ENCODE results near the gene DUSP3.

Gene DUSP3

DNA sequence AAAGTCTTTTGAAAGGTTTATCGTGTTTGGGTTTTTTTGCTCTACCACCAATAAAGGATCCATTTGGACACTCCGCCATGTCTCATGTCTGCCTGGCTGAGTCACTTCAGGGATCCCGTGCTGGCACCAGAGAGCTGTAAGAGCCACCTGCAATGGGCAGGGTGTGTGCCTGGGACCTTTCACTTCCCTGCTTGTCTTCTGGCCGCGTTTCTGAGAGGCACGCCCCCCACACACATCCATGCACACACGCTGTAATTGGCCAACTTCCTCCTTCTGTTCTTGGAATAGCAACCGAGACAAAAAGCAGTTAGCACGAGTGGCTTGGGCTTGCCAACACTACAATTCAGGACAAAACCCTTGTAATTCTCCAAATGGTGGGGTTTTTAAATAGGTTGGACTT lies 10.4 kb downstream of the DUSP3 start:
- DNase-seq, result peak; percentile 8 to 59

DNA sequence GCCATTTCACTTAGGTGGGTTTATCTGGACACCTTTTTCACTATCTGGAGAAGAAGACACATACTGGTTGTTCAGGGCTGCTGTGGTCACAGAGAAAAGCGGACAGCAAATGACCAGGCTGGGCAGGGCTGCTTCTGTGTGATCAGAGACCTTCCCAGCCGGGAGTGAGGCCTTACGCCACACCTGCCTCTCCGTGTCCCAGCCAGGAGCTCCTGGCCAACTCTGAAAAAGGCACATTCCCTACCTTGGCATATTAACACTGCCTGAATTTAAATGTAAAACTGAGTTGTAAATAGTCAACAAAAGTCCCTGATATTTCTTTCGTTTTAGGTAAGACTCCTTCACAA lies 11.1 kb downstream of the DUSP3 start:
- no peak for DNase-seq

DNA sequence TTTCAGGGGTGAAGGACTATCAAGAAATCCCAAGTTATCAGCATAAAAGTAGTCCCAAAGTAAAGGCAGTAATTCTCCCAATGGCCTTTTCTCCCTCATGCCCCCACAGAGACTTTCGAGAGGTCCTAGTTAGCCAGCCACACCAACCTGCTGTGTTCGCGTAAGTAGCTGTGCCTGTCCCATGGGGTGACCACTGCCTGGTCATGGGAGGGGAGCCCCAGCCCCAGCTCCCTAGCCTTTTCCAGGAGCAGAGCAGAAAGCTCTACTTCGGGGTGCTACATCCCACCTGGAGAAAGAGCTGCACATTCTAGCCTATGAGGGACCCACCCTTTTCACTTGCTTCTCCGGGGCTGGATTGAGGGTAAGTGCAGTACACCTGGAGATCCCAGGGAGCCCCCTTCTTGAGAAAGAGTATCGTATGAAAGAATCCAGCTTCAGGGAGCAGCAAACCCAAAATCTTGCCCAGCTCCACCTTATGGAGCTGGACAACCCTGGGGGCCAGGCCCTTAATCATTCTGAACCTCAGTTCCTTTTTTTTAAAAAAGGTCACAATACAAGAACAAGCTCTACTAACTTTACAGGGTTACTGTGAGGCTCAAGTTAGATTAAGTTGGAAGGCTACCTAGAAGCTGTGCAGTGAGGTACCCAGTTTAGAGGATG lies 11.6 kb downstream of the DUSP3 start:
- no peak for DNase-seq

- DNase-seq, result peak in 1 of 2 donors; percentile 22
These were observed 12.2 kb downstream of the DUSP3 start for GRCh38 chr17:43766413-43767052.

DNA sequence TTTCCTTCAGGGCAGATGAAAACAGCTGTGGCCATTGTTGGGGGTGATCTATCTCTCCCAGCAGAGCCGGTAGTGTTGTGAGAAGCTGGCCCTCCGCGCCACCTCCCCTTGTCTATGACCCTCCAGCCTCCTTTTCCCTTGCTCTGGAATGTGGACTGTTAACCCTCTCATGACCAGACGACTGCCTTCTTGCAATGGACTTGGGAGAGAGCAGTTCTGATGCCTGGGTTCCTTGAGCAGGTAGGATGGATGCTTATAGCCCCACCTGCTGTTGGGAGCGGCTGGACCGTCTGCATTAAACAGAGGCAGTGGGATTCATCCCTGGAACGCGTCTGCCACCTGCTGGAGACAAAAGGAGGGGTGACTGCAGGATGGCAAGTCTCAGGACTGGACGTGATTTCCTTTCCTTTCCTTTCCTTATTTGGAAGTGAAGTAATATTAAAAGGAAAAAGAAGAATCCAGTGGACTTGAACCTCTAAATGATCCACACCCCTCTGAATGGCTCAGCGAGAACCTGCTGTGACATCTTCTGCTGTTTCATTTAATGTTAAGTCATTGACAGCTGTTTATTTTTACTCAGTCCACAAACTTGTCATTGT lies 18.4 kb downstream of the DUSP3 start:
- peak; percentile 85 to 88 for DNase-seq

GRCh38 chr17:43759836-43760235 lies 18.9 kb downstream of the DUSP3 start:
- DNase-seq, result no peak

DNA sequence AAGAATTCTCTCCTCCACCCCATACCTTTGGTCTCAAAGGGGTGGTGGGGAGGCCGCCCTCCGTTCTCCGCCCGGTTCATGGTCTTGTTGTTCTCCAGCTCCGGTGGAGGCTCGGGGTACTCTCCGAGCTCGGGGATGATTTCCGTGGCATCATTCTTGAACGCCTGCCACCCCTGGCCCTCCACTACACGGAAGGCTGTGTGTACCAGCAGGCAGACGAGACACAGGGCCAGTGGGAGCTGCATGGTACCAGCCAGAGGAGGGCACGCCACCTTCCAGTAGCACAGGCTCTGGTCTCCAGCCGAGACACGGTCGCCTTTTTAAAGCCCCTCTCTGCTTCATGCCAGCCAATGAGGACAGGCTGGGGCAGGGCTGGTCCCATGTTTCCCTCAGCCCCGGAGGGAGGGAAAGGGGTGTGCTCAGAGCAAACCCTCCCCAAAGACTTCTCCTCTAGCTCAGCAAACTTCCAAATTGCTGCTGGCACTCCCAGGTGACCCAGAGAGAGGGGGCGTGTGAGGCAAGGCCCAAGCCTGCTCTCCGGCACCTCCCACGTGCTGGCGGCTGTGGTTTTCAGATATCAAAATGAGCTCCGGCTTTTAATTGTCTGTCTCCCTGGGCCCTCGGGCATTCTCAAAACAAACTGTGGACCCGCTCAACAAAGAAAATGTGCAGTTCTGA lies 20.1 kb downstream of the DUSP3 start, which contains the start of gene SOST:
TSS of gene SOST (minus strand) at position 295 of the 678 bp plus-strand sequence. CDS start at position 245, 50 bp downstream.
- DNase-seq, result no peak

DNA sequence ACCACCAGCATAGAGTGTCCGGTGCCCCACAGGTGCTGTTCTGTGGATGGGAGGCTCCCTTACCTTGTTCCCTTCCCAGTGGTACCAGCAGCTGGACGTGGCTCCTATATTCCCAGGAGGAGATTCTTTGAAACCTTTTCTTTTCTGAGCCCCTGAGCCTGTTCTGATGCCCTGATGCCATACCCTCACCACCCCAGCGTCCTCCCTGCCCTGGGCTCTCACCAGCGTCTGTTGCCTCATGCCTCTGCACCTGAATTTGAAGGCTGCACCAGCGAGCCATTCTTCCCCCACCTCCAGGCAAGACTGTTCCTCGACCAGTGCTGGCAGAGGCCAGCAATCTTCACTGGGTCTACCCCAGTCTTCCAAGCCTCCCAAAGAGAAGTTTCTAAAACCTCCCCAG lies 20.7 kb downstream of the DUSP3 start:
- no peak for DNase-seq

- no peak for DNase-seq
These were observed 21.6 kb downstream of the DUSP3 start for GRCh38 chr17:43757171-43757660.

- DNase-seq, result no peak
These were observed 22.6 kb downstream of the DUSP3 start for GRCh38 chr17:43756201-43756600.

GRCh38 chr17:43755389-43755875 lies 23.3 kb downstream of the DUSP3 start:
- no peak for DNase-seq

DNA sequence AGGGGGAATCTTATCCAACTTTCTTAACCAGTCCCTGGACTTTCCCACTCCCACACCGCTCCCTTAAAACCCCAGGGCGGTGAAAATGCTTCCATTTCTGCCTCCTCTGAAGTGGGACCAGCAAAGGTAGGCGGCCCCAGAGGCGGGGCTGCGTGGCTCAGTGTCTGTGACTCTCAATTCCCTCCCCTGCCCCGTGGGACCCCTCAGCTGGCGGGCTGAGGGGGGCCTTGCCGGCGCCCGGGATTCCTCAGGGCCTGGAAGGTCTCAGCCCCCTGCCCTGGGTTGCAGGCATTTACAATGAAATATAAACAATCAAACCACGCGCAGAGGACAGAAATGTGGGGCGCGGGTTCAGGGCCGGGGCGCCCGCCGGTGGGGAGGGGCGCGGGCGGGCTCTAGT lies 23.8 kb downstream of the DUSP3 start:
- DNase-seq, result no peak

DNA sequence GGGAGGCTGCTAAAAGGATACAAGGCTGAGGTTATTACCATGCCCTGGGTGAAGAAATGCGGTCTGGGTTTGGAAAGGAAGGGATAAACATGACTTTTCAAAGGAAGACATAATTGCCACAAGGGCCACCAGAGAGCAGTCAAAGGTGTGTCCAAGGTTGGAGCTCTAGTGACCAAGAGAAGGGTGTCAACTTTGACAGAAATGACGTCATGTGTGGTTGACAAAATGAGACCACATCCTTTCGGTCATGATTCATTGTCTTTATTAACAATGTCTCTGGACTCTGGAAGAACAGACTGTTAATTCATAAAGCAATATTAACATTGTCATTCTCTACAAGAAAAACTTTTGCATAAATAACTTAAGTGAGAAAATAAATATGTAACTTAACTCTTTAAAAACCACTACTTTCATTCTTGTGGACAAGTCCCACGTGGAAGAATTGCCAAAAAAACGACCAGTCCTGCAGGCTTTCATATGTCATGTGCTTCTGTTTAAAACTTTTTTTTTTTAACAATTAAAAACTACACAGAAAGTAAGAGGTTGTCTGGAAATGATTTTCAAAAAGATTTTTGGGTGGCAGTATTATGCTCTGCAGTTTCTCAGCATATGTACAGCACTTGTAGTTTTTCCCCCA lies 25.2 kb downstream of the DUSP3 start:
- no peak for DNase-seq

DNA sequence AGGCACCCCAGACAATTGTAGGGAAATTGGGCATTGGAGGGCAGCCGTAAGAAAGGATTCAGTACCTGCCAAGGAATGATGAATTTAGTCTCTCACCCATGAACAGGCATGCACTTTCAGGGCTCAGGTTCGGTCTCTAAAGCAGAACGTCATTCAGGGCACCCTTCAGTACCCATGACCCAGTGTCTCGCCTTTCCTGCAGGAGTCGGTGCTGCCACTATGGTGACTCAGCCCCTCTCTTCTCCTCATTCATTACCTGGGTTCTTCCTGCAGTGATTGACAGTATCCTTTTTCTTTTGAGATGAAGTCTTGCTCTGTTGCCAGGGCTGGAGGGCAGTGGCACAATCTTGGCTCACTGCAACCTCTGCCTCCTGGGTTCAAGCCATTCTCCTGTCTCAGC lies 28.6 kb downstream of the DUSP3 start:
- no peak for DNase-seq

DNA sequence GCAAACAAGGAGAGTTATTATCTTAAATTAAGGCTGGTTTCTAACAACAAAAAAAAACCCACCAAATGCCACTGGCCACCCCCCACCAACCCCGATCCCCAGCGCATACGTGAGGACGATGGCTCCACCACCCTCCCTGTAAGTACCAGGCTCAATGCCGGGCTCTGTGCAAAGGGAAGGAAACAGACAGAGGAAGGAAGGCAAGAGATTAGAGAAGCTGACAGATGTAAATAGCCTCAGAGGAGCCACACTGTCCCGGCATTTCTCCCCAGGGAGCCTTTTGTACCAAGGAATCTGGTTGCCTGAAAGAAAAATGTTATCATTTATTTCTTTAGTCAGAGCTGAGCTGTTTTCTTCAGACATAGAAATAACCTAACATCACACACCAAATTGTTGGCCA lies 33.2 kb downstream of the DUSP3 start:
- no peak for DNase-seq

- no peak for DNase-seq
These were observed 37.1 kb downstream of the DUSP3 start for GRCh38 chr17:43741636-43742035.

- DNase-seq, result no peak
These were observed 38.2 kb downstream of the DUSP3 start for GRCh38 chr17:43740541-43740940.

DNA sequence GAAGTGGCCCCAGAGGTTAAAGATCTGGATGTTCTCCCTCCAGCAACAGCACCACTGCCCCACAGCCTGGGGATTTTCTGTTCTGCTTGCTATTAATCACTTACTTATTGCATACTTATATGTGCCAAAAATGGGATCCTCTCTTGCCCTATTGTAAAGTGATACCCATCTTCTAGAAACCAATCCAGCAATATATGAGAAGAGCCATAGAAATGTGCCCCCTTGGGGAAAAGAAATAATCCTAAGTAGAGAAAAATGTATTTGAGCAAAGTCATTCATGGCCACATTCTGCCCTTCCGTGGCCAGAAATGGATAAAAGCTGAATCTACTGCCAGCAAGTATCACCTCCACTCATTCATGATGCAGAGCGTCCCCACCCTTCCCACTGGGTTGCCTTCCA lies 41.1 kb downstream of the DUSP3 start:
- no peak for DNase-seq

DNA sequence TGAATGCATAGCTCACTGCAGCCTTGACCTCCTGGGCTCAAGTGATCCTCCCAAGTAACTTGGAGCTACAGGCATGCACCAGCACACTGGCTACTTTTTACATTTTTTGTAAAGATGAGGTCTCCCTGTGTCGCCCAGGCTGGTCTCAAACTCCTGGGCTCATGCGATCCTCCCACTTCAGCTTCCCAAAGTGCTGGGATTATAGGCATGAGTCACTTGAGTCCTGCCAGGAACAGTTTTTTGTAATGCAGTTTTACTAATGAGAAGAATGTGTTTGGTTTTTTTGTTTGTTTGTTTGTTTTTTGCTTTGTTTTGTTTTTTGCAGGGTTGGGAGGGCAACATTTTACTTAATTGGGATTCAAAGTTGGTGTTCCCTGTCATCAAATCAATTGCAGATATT lies 42.4 kb downstream of the DUSP3 start:
- DNase-seq, result no peak

DNA sequence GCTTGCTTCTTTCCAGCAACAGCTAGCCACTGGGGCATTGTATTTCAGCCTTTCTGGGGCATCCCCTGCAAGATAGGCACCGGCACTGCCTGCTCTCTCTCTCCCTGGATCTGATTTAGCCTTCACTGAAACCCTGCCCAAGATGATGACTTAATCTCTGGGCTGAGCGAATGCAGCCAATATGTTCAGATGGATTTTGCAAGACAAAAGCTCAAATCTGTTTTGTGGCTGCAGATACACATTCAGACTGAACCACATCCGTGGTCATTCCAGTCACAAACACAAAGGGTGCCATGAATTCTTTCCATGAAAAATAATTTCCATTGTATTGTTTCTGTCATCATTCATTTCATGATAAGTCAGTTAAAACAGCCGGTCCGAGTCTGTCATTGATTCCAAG lies 44.4 kb downstream of the DUSP3 start:
- DNase-seq, result no peak

- DNase-seq, result no peak
These were observed 44.8 kb downstream of the DUSP3 start for GRCh38 chr17:43733956-43734355.

DNA sequence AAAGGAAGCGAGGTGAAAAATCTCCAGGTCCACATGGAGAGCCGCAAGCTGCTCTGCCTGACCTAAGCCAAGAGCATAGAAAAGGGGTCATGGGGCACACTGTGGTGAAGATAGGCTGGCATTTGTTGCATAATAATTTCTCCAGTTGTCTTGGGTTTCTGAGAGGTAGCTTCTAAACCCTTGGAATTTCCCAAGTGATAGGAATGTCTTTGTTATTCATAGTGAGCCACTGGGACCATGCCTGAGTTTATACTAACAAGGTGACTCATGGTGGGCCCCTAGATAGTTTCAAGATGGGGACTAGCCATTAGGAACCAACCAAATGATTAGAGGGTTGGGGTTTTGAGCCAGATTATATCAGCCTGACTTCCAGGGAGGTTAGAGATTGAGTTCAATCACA lies 45.8 kb downstream of the DUSP3 start:
- DNase-seq, result no peak

- DNase-seq, result no peak
These were observed 50.7 kb downstream of the DUSP3 start for GRCh38 chr17:43728081-43728480.
